ENCODE measurements around the gene MYO5C. TPM values are rescaled to one million over a fixed set of nuclear protein-coding genes. Genes with fewer than 3 reads are reported as not detected.

Gene MYO5C
- total and polyA plus RNA-seq, 10 of the 15 experiments (the other 5 are each of a cell fraction or from before 2014, with no cell fraction given) = 0.29 to 1.3 (median 0.75) TPM

DNA sequence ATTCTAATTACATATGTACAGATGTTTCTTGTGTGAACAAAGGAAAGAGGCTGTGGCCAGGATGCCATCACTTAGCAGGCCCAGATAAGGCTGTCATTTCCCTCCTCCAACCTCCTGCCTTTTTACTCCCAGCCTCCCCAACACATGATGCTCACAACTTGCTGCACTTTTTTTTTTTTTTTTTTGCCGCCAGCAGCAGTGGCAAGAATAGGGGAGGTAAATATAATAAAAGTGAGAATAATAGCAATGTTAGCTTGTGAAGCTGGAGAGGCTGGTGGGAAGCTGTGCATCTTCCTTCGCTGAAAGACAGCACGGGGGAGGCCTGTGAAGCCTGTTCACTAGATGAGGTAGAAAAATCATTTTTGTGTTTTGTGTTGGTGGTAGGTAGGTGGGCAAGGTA, 42.5 kb upstream of the MYO5C start:
- no peaks in the 10 kb centered on the region for H3K9me3 ChIP-seq (replicated peaks; ENCODE audit: control insufficient read depth, insufficient read depth, low read length)
- H2AFZ ChIP-seq (ENCODE audit: control insufficient read depth, low read depth, low read length) = no peak overlapping the region
- in situ Hi-C loops (cut with MboI) (no loop called here), intact Hi-C loops (cut with micrococcal nuclease; ENCODE audit: unreplicated experiment) (no loop called here)
- ChIA-PET POLR2A (no interaction called here), SMC1A (ENCODE audit: uncharacterized antibody, unreplicated experiment) (interaction anchor here (1.0 to 1.7 kb wide), 2 partner anchors 126 to 219 kb away, joined by 4 to 7 read pairs; no protein-coding TSS in a partner anchor), RAD21 (ENCODE audit: unreplicated experiment) (interaction anchor here (0.9 kb wide), 1 partner anchor 126 kb away, joined by 3 read pairs; no protein-coding TSS in a partner anchor), CTCF (interaction anchor here (0.5 to 1.7 kb wide), 5 partner anchors 83 to 393 kb away, joined by 3 to 10 read pairs (median 3); no protein-coding TSS in a partner anchor)
- FAIRE-seq (no peak), DNase-seq (ENCODE audit: low read depth, low spot score) (no peak), ATAC-seq (no peak)
- H3K4me1 ChIP-seq (ENCODE audit: control insufficient read depth, insufficient read depth, low read length) = no peaks in the 10 kb centered on the region
- no peaks in the 10 kb centered on the region for H3K79me2 ChIP-seq (ENCODE audit: control insufficient read depth, insufficient read depth, low read length)
- H3K4me2 ChIP-seq (ENCODE audit: control insufficient read depth, insufficient read depth) = no peak overlapping the region
- H3K36me3 ChIP-seq (ENCODE audit: control insufficient read depth in 2 of 2, insufficient read depth in 2 of 2, low read length in 1 of 2) = peaks cover 6 to 10% of the 10 kb centered on the region in 2 experiments; a peak in 2 of 4 replicates
- H3K27me3 ChIP-seq (replicated peaks in 1 of 2; ENCODE audit: control insufficient read depth in 2 of 2, insufficient read depth in 2 of 2, low read length in 1 of 2) = no peaks in the 10 kb centered on the region
- WGBS (ENCODE audit: insufficient coverage, insufficient replicate concordance, low lambda C conversion rate, missing lambda C conversion rate) = 100% methylated on average over 2 of the region's 3 CpGs
- no peak overlapping the region for H3K4me3 ChIP-seq
- H3K27ac ChIP-seq (ENCODE audit: control insufficient read depth, insufficient read depth) = no peak overlapping the region
- BruUV-seq (replicated peaks) = no TSS peak
- no peak overlapping the region for H3K9ac ChIP-seq (ENCODE audit: control insufficient read depth, insufficient read depth, low read length)
- H4K20me1 ChIP-seq (ENCODE audit: control insufficient read depth, insufficient read depth) = no peaks in the 10 kb centered on the region
- TF ChIP-seq RELA (IDR thresholded peaks at IDR 0.05; ENCODE audit: borderline replicate concordance, partially characterized antibody) (no peak), TCF12 (IDR thresholded peaks at IDR 0.05; ENCODE audit: low read depth, low read length) (no peak), ZSCAN29 (IDR thresholded peaks at IDR 0.05) (no peak), ESRRA (IDR thresholded peaks at IDR 0.05; ENCODE audit: low read length) (no peak), BACH1 (IDR thresholded peaks at IDR 0.05; ENCODE audit: borderline replicate concordance) (no peak), PAX8 (IDR thresholded peaks at IDR 0.05) (no peak), TCF3 (IDR thresholded peaks at IDR 0.05; ENCODE audit: borderline replicate concordance, insufficient read depth, low read depth, low read length) (no peak), RAD21 (IDR thresholded peaks at IDR 0.05; ENCODE audit: insufficient read depth, low read depth, low read length) (no peak)
- TF ChIP-seq, protein P1, sequence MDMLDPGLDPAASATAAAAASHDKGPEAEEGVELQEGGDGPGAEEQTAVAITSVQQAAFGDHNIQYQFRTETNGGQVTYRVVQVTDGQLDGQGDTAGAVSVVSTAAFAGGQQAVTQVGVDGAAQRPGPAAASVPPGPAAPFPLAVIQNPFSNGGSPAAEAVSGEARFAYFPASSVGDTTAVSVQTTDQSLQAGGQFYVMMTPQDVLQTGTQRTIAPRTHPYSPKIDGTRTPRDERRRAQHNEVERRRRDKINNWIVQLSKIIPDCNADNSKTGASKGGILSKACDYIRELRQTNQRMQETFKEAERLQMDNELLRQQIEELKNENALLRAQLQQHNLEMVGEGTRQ (IDR thresholded peaks at IDR 0.05; ENCODE audit: borderline replicate concordance, low read depth, low read length) = no peak
- TF ChIP-seq, protein P2, sequence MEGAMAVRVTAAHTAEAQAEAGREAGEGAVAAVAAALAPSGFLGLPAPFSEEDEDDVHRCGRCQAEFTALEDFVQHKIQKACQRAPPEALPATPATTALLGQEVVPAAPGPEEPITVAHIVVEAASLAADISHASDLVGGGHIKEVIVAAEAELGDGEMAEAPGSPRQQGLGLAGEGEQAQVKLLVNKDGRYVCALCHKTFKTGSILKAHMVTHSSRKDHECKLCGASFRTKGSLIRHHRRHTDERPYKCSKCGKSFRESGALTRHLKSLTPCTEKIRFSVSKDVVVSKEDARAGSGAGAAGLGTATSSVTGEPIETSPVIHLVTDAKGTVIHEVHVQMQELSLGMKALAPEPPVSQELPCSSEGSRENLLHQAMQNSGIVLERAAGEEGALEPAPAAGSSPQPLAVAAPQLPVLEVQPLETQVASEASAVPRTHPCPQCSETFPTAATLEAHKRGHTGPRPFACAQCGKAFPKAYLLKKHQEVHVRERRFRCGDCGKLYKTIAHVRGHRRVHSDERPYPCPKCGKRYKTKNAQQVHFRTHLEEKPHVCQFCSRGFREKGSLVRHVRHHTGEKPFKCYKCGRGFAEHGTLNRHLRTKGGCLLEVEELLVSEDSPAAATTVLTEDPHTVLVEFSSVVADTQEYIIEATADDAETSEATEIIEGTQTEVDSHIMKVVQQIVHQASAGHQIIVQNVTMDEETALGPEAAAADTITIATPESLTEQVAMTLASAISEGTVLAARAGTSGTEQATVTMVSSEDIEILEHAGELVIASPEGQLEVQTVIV (IDR thresholded peaks at IDR 0.05; ENCODE audit: borderline replicate concordance, partially characterized antibody) = no peak
- TF ChIP-seq, protein P3, sequence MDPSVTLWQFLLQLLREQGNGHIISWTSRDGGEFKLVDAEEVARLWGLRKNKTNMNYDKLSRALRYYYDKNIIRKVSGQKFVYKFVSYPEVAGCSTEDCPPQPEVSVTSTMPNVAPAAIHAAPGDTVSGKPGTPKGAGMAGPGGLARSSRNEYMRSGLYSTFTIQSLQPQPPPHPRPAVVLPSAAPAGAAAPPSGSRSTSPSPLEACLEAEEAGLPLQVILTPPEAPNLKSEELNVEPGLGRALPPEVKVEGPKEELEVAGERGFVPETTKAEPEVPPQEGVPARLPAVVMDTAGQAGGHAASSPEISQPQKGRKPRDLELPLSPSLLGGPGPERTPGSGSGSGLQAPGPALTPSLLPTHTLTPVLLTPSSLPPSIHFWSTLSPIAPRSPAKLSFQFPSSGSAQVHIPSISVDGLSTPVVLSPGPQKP (IDR thresholded peaks at IDR 0.05; ENCODE audit: low read depth, low read length) = no peak
- TF ChIP-seq, protein P4, sequence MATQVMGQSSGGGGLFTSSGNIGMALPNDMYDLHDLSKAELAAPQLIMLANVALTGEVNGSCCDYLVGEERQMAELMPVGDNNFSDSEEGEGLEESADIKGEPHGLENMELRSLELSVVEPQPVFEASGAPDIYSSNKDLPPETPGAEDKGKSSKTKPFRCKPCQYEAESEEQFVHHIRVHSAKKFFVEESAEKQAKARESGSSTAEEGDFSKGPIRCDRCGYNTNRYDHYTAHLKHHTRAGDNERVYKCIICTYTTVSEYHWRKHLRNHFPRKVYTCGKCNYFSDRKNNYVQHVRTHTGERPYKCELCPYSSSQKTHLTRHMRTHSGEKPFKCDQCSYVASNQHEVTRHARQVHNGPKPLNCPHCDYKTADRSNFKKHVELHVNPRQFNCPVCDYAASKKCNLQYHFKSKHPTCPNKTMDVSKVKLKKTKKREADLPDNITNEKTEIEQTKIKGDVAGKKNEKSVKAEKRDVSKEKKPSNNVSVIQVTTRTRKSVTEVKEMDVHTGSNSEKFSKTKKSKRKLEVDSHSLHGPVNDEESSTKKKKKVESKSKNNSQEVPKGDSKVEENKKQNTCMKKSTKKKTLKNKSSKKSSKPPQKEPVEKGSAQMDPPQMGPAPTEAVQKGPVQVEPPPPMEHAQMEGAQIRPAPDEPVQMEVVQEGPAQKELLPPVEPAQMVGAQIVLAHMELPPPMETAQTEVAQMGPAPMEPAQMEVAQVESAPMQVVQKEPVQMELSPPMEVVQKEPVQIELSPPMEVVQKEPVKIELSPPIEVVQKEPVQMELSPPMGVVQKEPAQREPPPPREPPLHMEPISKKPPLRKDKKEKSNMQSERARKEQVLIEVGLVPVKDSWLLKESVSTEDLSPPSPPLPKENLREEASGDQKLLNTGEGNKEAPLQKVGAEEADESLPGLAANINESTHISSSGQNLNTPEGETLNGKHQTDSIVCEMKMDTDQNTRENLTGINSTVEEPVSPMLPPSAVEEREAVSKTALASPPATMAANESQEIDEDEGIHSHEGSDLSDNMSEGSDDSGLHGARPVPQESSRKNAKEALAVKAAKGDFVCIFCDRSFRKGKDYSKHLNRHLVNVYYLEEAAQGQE (IDR thresholded peaks at IDR 0.05; ENCODE audit: low read depth, low read length) = no peak
- TF ChIP-seq, protein P5, sequence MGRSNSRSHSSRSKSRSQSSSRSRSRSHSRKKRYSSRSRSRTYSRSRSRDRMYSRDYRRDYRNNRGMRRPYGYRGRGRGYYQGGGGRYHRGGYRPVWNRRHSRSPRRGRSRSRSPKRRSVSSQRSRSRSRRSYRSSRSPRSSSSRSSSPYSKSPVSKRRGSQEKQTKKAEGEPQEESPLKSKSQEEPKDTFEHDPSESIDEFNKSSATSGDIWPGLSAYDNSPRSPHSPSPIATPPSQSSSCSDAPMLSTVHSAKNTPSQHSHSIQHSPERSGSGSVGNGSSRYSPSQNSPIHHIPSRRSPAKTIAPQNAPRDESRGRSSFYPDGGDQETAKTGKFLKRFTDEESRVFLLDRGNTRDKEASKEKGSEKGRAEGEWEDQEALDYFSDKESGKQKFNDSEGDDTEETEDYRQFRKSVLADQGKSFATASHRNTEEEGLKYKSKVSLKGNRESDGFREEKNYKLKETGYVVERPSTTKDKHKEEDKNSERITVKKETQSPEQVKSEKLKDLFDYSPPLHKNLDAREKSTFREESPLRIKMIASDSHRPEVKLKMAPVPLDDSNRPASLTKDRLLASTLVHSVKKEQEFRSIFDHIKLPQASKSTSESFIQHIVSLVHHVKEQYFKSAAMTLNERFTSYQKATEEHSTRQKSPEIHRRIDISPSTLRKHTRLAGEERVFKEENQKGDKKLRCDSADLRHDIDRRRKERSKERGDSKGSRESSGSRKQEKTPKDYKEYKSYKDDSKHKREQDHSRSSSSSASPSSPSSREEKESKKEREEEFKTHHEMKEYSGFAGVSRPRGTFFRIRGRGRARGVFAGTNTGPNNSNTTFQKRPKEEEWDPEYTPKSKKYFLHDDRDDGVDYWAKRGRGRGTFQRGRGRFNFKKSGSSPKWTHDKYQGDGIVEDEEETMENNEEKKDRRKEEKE (IDR thresholded peaks at IDR 0.05) = no peak

Measured in GM12878 (cell line).